Rectal smooth muscle tissue (tissue), 1 donor: ENCODE results near the gene SAMD11.

ENCODE experiments used
- H3K27ac ChIP-seq: one replicate; pipeline ENCODE4 v1.7.0; 2013; ENCODE audit warnings: low read depth, low read length, inconsistent platforms
- H3K27me3 ChIP-seq: one replicate; pipeline ENCODE4 v1.7.0; 2013; ENCODE audit warnings: low read length; ENCODE audit not compliant: control insufficient read depth, insufficient read depth
- H3K36me3 ChIP-seq: one replicate; pipeline ENCODE4 v1.7.0; 2013; ENCODE audit warnings: low read length; ENCODE audit not compliant: control insufficient read depth, insufficient read depth
- H3K4me1 ChIP-seq: one replicate; pipeline ENCODE4 v1.7.0; 2013; ENCODE audit warnings: low read length; ENCODE audit not compliant: control insufficient read depth, insufficient read depth
- H3K4me3 ChIP-seq: one replicate; pipeline ENCODE4 v1.7.0; 2013; ENCODE audit warnings: low read length
- H3K9ac ChIP-seq: one replicate; pipeline ENCODE4 v1.7.0; 2013; ENCODE audit warnings: low read length

SAMD11 gene

GRCh38 chr1:915295-916172 is 8.2 kb upstream of the SAMD11 start:
- no peaks in the 10 kb centered on the region for H3K36me3 ChIP-seq
- H3K27me3 ChIP-seq = peaks cover 39% of the 10 kb centered on the region
- no peak overlapping the region for H3K4me3 ChIP-seq
- H3K9ac ChIP-seq = no peak overlapping the region
- no peak overlapping the region for H3K27ac ChIP-seq
- peaks cover 9% of the 10 kb centered on the region for H3K4me1 ChIP-seq

- Histone ChIP-seq H3K27me3 (peaks cover 33% of the 10 kb centered on the region), H3K27ac (no peak overlapping the region), H3K4me1 (peaks cover 11% of the 10 kb centered on the region), H3K4me3 (no peak overlapping the region), H3K9ac (no peak overlapping the region), H3K36me3 (no peaks in the 10 kb centered on the region)
Measured at GRCh38 chr1:916173-917075, 7.3 kb upstream of the SAMD11 start.

DNA sequence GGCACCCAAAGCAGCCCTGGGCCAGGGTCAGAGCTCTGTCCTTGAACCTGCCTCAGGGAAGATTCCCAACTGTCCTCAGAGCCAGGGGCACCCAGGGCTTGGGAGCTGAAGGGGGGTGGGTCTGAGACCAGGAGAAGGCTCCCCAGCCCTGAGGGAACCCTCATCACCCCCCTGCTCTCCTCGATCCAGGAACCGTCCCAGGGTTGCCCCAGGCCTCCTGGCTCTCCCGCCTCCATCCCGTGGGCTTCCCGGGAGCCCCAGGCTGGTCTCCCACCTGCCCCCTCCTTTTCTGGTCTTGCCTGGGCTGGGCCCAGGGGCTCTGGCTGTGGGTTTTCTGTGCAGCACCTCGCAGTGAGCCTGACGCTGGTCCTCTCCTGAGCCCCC is 6.7 kb upstream of the SAMD11 start:
- H3K27me3 ChIP-seq = peaks cover 36% of the 10 kb centered on the region

DNA sequence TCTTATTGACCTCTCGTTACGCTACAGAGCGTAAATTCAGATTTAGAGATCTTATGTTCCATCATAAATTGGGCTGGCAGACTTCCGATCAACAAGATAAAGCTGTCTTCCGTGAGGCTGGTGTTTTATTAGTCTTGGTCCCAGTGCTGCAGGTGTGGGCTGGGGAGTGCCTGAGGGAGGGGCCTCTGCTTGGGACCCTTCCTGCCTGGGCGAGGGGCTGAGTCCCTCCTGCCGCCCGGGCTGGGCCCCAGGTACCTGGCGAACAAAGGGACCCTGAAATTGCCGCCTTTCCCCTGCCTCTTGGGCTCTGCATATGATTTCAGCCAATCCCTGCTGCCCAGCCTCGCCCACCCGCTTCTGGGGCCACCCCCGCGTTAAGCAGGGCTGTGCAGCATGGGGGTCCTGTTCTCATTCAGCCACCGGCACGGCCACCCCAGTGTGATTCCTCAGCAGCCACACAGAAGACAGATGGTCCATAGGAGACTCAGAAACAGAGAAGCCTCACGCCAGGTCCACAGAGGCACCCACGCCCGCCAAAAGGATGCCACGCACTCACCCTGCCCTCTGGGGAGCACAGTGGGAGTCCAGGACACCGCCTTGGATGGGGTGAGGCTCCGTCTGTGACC is 6.1 kb upstream of the SAMD11 start:
- Histone ChIP-seq H3K27me3 (peaks cover 38% of the 10 kb centered on the region), H3K4me3 (no peak overlapping the region), H3K4me1 (peaks cover 11% of the 10 kb centered on the region), H3K27ac (no peak overlapping the region), H3K36me3 (no peaks in the 10 kb centered on the region), H3K9ac (no peak overlapping the region)

More for the DNA sequence above, 6.7 kb upstream of the SAMD11 start:
- Histone ChIP-seq H3K4me1 (peaks cover 11% of the 10 kb centered on the region), H3K27ac (no peak overlapping the region), H3K36me3 (no peaks in the 10 kb centered on the region), H3K4me3 (no peak overlapping the region), H3K9ac (no peak overlapping the region)

- Histone ChIP-seq H3K27me3 (peaks cover 45% of the 10 kb centered on the region), H3K27ac (no peak overlapping the region), H3K4me3 (no peak overlapping the region), H3K4me1 (peaks cover 11% of the 10 kb centered on the region), H3K36me3 (no peaks in the 10 kb centered on the region), H3K9ac (no peak overlapping the region)
Measured at GRCh38 chr1:918353-918752, 5.4 kb upstream of the SAMD11 start.

DNA sequence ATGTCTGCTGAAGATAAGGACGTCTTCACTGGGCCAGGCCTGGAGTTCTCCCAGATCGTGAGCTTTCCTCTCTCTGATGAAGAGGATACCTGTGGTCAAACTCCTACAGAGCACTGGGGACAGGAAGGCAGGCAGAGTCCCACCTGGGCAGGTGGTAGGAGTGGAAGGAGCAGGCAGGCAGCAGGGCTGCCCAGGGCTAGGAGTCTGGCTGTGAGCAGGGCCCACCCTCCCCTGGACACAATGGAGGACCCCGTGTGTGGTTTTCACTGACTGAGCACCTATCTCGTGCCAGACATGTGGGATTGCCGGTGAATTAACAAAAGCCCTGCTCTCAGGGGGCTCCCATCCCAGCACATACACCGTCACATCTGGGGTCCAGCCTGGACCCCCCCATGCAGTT is 4.9 kb upstream of the SAMD11 start:
- no peaks in the 10 kb centered on the region for H3K36me3 ChIP-seq

GRCh38 chr1:919271-919872 is 4.4 kb upstream of the SAMD11 start:
- peaks cover 44% of the 10 kb centered on the region for H3K27me3 ChIP-seq
- H3K27ac ChIP-seq = no peak overlapping the region
- H3K9ac ChIP-seq = no peak overlapping the region
- no peak overlapping the region for H3K4me3 ChIP-seq
- peaks cover 11% of the 10 kb centered on the region for H3K4me1 ChIP-seq
- H3K36me3 ChIP-seq = no peaks in the 10 kb centered on the region

More for the DNA sequence above, 4.9 kb upstream of the SAMD11 start:
- Histone ChIP-seq H3K4me1 (peaks cover 11% of the 10 kb centered on the region), H3K4me3 (no peak overlapping the region), H3K27ac (no peak overlapping the region), H3K27me3 (peaks cover 46% of the 10 kb centered on the region), H3K9ac (no peak overlapping the region)

- H3K9ac ChIP-seq = no peak overlapping the region
- peaks cover 42% of the 10 kb centered on the region for H3K27me3 ChIP-seq
- peaks cover 11% of the 10 kb centered on the region for H3K4me1 ChIP-seq
- H3K4me3 ChIP-seq = no peak overlapping the region
- H3K36me3 ChIP-seq = no peaks in the 10 kb centered on the region
- H3K27ac ChIP-seq = no peak overlapping the region
Measured at GRCh38 chr1:920010-920409, 3.7 kb upstream of the SAMD11 start.

GRCh38 chr1:920521-920920 is 3.2 kb upstream of the SAMD11 start:
- Histone ChIP-seq H3K36me3 (no peaks in the 10 kb centered on the region), H3K27ac (no peak overlapping the region), H3K4me1 (peaks cover 11% of the 10 kb centered on the region), H3K27me3 (peaks cover 42% of the 10 kb centered on the region), H3K4me3 (peak overlapping the region; percentile 37), H3K9ac (no peak overlapping the region)

GRCh38 chr1:921011-921837 is 2.5 kb upstream of the SAMD11 start:
- no peak overlapping the region for H3K9ac ChIP-seq
- H3K4me1 ChIP-seq = peaks cover 11% of the 10 kb centered on the region
- no peaks in the 10 kb centered on the region for H3K36me3 ChIP-seq
- H3K27me3 ChIP-seq = peaks cover 49% of the 10 kb centered on the region
- peak overlapping the region; percentile 37 for H3K4me3 ChIP-seq
- no peak overlapping the region for H3K27ac ChIP-seq

DNA sequence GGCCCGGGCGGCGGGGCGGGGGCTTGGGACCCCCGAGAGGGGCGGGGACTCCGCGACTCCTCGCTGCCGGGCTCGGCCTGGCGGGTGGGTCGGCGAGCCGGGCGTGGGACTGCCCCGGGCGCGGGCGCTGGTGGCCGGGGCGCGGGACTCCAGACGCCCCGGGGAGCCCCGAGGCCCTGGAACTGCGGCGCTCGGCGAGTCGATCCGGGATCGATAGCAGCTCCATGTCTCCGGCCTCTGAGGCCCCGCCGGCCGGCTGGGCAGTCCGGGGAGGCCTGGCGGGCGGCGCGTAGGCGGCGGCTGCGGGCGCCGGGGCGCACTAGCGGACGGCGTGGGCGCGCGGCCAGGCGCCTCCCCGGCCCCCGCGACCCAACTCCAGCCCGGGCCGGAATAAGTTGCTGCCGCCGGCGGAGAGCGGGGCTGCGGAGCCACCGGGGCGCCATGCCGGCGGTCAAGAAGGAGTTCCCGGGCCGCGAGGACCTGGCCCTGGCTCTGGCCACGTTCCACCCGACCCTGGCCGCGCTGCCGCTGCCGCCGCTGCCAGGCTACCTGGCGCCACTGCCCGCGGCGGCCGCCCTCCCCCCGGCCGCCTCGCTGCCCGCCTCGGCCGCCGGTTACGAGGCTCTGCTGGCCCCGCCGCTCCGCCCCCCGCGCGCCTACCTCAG is 400 bp downstream of the SAMD11 start:
- Histone ChIP-seq H3K9ac (no peak overlapping the region), H3K27me3 (peaks cover 44% of the 10 kb centered on the region), H3K27ac (no peak overlapping the region), H3K36me3 (no peaks in the 10 kb centered on the region), H3K4me1 (peaks cover 11% of the 10 kb centered on the region), H3K4me3 (peak overlapping the region; percentile 50)
